OCI-LY1 (cell line): ENCODE measurements around the gene ARHGEF6.

Experiments
- H2AFZ ChIP-seq: fragments of 200-600 bp; sonication (generic), shearing (Covaris generic); 2 replicates; pipeline ENCODE4 v1.6.0; 2014; ENCODE audit warnings: antibody characterized with exemption, mild to moderate bottlenecking, low read length
- H3F3A ChIP-seq: fragments of 200-600 bp; sonication (generic), shearing (Covaris generic); 2 replicates; pipeline ENCODE4 v1.6.0; 2014; ENCODE audit warnings: mild to moderate bottlenecking, antibody characterized with exemption, low read length, moderate library complexity; ENCODE audit not compliant: insufficient read depth
- H3K27ac ChIP-seq: fragments of 200-600 bp; sonication (generic); 2 replicates; pipeline ENCODE4 v1.5.1; 2014; ENCODE audit warnings: low read length, mixed run types, mild to moderate bottlenecking, low read depth; ENCODE audit not compliant: poor library complexity, severe bottlenecking
- H3K27me3 ChIP-seq: fragments of 200-600 bp; sonication (generic); 2 replicates; pipeline ENCODE4 v1.6.0; 2014; ENCODE audit warnings: antibody characterized with exemption, mild to moderate bottlenecking, low read length, moderate library complexity; ENCODE audit not compliant: insufficient read depth
- H3K36me3 ChIP-seq: fragments of 200-600 bp; sonication (generic); 2 replicates; pipeline ENCODE4 v1.6.1; 2014; ENCODE audit warnings: mild to moderate bottlenecking, antibody characterized with exemption, low read length, moderate library complexity, mixed read lengths; ENCODE audit not compliant: insufficient read depth
- H3K4me1 ChIP-seq: fragments of 200-600 bp; sonication (generic); 2 replicates; pipeline ENCODE4 v1.5.1; 2014; ENCODE audit warnings: mild to moderate bottlenecking, low read length, moderate library complexity; ENCODE audit not compliant: insufficient read depth, severe bottlenecking
- H3K4me2 ChIP-seq: fragments of 200-600 bp; sonication (generic), shearing (Covaris generic); 2 replicates; pipeline ENCODE4 v1.6.1; 2014; ENCODE audit warnings: low read length
- H3K4me3 ChIP-seq: fragments of 200-600 bp; sonication (generic); 2 replicates; pipeline ENCODE4 v1.5.1; 2014; ENCODE audit warnings: low read length, low read depth, mild to moderate bottlenecking, mixed read lengths; ENCODE audit not compliant: poor library complexity, severe bottlenecking
- H3K79me2 ChIP-seq: fragments of 200-600 bp; shearing (Covaris generic); 2 replicates; pipeline ENCODE4 v1.6.1; 2016; ENCODE audit warnings: mixed run types, low read length, mixed read lengths; ENCODE audit not compliant: insufficient read depth
- H3K9ac ChIP-seq: fragments of 200-600 bp; sonication (generic), shearing (Covaris generic); 2 replicates; pipeline ENCODE4 v1.6.1; 2014; ENCODE audit warnings: mild to moderate bottlenecking, low read length, mixed read lengths
- H3K9me2 ChIP-seq: fragments of 200-600 bp; sonication (generic), shearing (Covaris generic); 2 replicates; pipeline ENCODE4 v1.6.1; 2014; ENCODE audit warnings: low read depth, mild to moderate bottlenecking, low read length, mixed read lengths
- H3K9me3 ChIP-seq: fragments of 200-600 bp; shearing (Covaris generic); 2 replicates; pipeline ENCODE4 v1.6.1; 2014; ENCODE audit warnings: low read length, mixed read lengths
- H4K20me1 ChIP-seq: fragments of 200-600 bp; sonication (generic), shearing (Covaris generic); 2 replicates; pipeline ENCODE4 v1.6.0; 2016; ENCODE audit warnings: mild to moderate bottlenecking, low read length; ENCODE audit not compliant: insufficient read depth
- CTCF ChIP-seq: fragments of 200-600 bp; sonication (generic), shearing (Covaris generic); IDR thresholded peaks from 2 replicates; pipeline ENCODE4 v1.5.1; 2017; ENCODE audit warnings: mild to moderate bottlenecking, antibody characterized with exemption, low read length, moderate library complexity, mixed read lengths
- EZH2 ChIP-seq: fragments of 200-600 bp; sonication (generic), shearing (Covaris generic); IDR thresholded peaks from 2 replicates; pipeline ENCODE4 v1.8.0; 2017; ENCODE audit warnings: borderline replicate concordance, mixed run types, mild to moderate bottlenecking, antibody characterized with exemption, low read length, moderate library complexity, mixed read lengths

ARHGEF6 gene

GRCh38 chrX:136750364-136750763 lies 30.4 kb downstream of the ARHGEF6 start:
- no peak overlapping the region for H3K27ac ChIP-seq

GRCh38 chrX:136747003-136747986 lies 33.4 kb downstream of the ARHGEF6 start:
- no peak overlapping the region; the same call in 1 of the 2 replicates for H3K4me2 ChIP-seq
- H2AFZ ChIP-seq, result no peak overlapping the region
- H3K36me3 ChIP-seq, result no peaks in the 10 kb centered on the region; the same call in 1 of the 2 replicates

More at GRCh38 chrX:136750364-136750763, 30.4 kb downstream of the ARHGEF6 start:
- H3F3A ChIP-seq, result no peaks in the 10 kb centered on the region
- H3K4me1 ChIP-seq, result peaks cover 14% of the 10 kb centered on the region
- H2AFZ ChIP-seq, result no peak overlapping the region
- no peaks in the 10 kb centered on the region for H3K27me3 ChIP-seq
- H3K9me3 ChIP-seq, result no peaks in the 10 kb centered on the region
- H3K4me2 ChIP-seq, result no peak overlapping the region
- TF ChIP-seq EZH2 (no peak), CTCF (no peak)
- H3K9me2 ChIP-seq, result no peaks in the 10 kb centered on the region
- H3K79me2 ChIP-seq, result no peaks in the 10 kb centered on the region
- H3K36me3 ChIP-seq, result no peaks in the 10 kb centered on the region
- H4K20me1 ChIP-seq, result no peaks in the 10 kb centered on the region
- H3K4me3 ChIP-seq, result no peak overlapping the region
- H3K9ac ChIP-seq, result no peak overlapping the region

More at GRCh38 chrX:136747003-136747986, 33.4 kb downstream of the ARHGEF6 start:
- H3K27ac ChIP-seq, result peak overlapping the region; percentile 28
- TF ChIP-seq CTCF (no peak), EZH2 (no peak)
- no peaks in the 10 kb centered on the region for H3K9me3 ChIP-seq
- H3K79me2 ChIP-seq, result no peaks in the 10 kb centered on the region
- no peak overlapping the region for H3K9ac ChIP-seq
- no peaks in the 10 kb centered on the region for H4K20me1 ChIP-seq
- peaks cover 14% of the 10 kb centered on the region for H3K4me1 ChIP-seq
- H3K9me2 ChIP-seq, result no peaks in the 10 kb centered on the region
- no peaks in the 10 kb centered on the region for H3F3A ChIP-seq
- no peak overlapping the region for H3K4me3 ChIP-seq
- no peaks in the 10 kb centered on the region for H3K27me3 ChIP-seq
